ENCODE data around the gene TTBK2.

GRCh38 chr15:42931702-42932486 lies 11.3 kb upstream of the TTBK2 start:
- TF ChIP-seq ZNF518A (tag by site-specific recombination; conservative IDR thresholded peaks at IDR 0.05; ENCODE audit: low read depth) (no peak), ZNF121 (tag by site-specific recombination; IDR thresholded peaks at IDR 0.05) (no peak), BCL11A (tag by site-specific recombination; IDR thresholded peaks at IDR 0.05; ENCODE audit: low read depth) (no peak), ZNF292 (tag by site-specific recombination; IDR thresholded peaks at IDR 0.05; ENCODE audit: borderline replicate concordance, low read depth) (no peak), ZNF530 (tag by site-specific recombination; IDR thresholded peaks at IDR 0.05; ENCODE audit: low read depth) (no peak), ZNF707 (tag by site-specific recombination; IDR thresholded peaks at IDR 0.05) (no peak), ZNF311 (tag by site-specific recombination; IDR thresholded peaks at IDR 0.05; ENCODE audit: borderline replicate concordance) (no peak), CTCF (tag by site-specific recombination; IDR thresholded peaks at IDR 0.05) (no peak), TSHZ1 (tag by site-specific recombination; IDR thresholded peaks at IDR 0.05; ENCODE audit: borderline replicate concordance) (no peak), ZNF366 (tag by site-specific recombination; conservative IDR thresholded peaks at IDR 0.05) (no peak), GFI1B (tag by site-specific recombination; IDR thresholded peaks at IDR 0.05) (no peak)

Data from HEK293 (cell line).